Activated naive CD4-positive, alpha-beta T cell treated with Interleukin-2 at 50 U/mL for 16 hours (primary cell): ENCODE measurements around the gene OR2T5.
"Not testable (repeated sequence)": the region's sequence is repeated elsewhere in the genome, so short reads cannot be mapped to it uniquely, and the experiment has no call there.

Experiments used
- DNase-seq: peaks from one replicate; pipeline ENCODE4 v3.0.0-alpha.2; 2020

The OR2T5 gene

DNA sequence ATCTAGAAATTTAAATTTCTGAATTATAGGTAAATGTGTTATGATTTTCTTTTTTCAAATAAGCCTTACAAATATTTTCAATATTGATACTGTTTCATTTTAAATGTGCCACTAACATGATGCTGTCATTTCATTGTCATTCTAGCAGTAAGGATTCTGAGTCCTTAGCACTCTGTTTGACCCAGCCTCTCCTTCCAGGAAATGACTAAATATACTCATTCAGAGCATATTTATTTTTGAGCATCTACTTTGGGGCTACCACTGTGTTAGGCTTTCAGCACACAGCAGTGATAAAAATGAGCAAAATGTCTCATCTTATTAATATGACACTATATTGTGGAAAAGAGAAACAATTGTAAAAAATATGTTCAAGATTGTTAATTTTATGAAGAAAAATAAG, 21.8 kb downstream of the OR2T5 start:
- not testable (repeated sequence) for DNase-seq

DNA sequence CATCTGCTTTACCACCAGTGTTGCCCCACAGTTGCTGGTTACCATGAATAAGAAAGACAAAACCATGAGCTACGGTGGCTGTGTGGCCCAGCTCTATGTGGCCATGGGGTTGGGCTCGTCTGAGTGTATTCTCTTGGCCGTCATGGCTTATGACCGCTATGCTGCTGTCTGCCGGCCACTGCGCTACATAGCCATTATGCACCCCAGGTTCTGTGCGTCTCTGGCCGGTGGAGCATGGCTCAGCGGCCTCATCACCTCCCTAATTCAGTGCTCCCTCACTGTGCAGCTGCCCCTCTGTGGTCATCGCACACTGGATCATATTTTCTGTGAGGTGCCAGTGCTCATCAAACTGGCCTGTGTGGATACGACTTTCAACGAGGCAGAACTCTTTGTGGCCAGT, 33.5 kb downstream of the OR2T5 start:
- DNase-seq = no peak

DNA sequence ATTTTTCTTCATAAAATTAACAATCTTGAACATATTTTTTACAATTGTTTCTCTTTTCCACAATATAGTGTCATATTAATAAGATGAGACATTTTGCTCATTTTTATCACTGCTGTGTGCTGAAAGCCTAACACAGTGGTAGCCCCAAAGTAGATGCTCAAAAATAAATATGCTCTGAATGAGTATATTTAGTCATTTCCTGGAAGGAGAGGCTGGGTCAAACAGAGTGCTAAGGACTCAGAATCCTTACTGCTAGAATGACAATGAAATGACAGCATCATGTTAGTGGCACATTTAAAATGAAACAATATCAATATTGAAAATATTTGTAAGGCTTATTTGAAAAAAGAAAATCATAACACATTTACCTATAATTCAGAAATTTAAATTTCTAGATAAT, 49.1 kb downstream of the OR2T5 start:
- DNase-seq = not testable (repeated sequence)
